Glomerular visceral epithelial cell (primary cell): Measurements from ENCODE around the gene CCDC85A.

ENCODE experiments used
- DNase-seq: peaks from one replicate; pipeline ENCODE4 v3.0.0-alpha.2; 2016; ENCODE audit errors: extremely low spot score

Gene CCDC85A

DNA sequence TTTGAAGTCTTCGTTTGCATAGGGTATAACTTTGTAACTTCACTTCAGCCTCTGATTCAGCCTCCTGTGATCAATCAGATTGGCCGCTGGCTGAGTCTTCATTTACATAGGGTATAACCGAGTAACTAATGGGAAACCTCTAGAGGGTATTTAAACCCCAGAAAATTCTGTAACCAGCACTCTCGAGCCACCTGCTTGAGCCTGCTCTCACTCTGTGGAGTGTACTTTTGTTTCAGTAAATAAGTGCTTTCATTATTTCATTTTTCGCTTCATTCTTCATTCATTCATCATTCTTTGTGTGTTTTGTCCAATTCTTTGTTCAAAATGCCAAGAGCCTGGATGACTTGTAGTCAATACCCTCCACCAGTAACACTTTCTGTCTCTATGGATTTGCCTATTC, 56.4 kb downstream of the CCDC85A start:
- no peak for DNase-seq

DNA sequence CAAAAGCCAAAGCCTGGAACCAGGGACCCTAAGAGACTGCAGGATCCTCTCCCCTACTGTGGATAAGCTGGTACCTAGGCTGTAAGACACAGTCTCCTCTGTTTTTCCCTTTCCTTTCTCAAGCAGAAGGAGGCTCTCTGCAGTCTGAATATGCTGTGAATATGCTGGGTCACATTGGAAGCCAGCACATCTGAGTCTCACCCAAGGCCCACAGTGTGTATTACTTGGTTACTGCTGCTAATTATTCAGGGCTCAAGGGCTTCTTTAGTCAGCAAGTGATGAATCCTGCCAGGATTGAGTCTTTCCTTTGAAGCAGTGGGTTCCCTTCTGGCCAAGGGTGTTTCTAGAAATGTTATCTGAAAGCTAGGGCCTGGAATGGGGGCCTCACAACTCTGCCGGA, 60.7 kb downstream of the CCDC85A start:
- no peak for DNase-seq

DNA sequence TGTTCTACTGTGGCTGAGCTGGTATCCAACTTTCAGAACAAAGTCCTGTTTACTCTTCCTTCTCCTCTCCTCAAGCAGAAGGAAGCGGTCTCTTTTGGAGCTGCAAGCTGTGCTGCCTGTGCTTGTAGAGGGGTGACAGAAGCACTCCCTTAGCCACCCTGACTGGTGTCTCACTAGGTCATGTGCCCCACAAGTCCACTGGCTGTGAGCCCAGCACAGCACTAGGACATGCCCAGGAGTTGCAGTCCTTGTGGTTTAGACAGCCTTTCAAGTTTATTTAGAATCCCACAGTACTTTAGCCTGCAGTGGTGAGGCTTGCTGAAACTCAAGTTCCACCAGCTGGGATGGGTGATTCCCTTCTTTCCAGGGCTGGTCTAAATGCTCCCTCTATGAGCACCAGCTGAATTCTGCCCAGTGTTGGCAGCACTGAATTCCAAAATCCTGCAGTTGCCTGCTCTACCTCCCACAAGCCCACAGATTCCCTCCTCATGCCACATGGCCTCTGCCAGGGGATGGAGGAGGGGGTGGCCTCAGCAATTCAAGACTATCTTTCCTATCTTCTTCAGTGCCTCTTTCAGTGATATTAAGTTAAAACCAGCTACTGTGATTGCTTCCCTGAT, 61.2 kb downstream of the CCDC85A start:
- DNase-seq: peak; percentile 17

DNA sequence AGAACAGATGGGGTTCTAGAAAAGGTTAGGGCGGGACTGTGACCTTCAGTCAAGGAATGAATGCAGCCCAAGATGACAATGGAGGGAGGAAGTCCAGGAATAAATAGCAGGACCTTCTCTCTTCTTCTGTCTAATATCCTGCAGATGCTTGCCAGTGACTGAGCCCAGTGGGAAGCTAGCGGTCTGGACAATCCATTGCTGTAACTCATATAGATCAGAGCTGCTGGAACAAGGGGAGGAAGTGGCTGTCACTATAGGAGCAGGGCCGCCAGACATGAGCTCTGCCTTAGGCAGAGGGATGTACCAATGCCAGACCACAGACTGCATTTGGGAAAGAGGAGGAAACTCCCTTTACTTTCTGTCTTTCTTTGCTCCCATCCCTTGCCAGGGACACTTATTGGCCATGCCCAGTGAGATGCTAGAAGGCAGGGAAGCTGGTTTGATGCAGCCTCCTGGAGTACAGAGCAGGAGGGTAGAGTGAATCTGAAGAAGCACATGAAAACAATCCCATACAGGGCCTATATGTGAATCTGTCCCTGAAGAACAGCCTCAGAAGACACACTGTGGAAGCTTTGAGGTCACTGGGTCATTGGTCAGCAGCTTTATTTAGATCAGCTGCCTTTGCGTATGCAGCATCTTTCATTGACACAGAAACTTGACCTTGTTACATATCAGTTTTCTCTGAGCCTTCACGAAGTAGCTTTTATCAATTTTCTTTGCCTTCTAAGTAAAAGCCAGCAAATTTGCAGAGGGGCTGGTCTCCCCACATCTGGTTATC, 65.4 kb downstream of the CCDC85A start:
- DNase-seq: no peak

DNA sequence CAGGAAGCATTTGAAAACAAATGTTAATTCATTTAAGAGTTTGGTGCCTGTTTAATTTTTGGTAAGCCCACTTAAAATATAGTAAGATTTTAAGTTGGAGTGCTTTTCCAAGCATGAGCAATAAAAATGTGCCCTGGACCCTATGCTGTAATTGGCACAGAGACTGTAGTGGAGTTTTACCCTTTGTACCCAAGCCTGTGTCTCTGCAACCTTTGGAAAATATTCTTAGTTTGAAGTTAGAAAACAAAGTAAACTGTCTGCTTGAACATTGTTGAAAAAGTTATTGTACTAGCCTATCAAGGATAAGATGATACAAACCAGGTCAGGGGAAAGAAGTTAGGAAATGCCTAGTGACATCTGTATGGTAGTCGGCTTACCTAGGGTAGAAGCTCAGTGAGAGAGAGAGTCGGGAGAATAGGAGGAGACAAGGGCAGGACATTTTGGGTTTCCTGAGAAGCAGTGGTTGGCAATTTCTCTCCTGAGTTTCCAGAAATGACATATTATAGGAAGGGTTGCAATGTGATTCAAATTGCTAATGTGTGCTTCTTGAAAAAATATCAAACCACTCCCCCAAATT, 66.5 kb downstream of the CCDC85A start:
- DNase-seq: no peak

DNA sequence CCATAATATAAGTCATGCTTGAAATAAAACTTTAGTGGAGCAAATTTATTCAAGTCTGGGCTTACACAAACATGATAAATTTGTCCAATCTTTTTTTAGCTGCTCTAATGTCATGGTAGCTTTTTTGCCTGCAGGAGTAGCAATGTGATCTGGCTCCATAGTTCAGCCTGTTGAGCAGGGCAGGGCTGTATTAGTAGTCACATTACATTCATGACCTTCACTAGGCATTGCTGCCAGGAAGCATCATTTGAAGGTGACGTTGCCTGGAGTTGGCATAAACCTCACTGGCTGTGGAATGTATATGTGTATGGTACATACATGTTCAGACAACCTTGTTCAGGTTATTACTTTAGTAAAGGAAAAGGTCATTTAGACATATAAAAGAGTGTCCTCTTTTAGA, 76.6 kb downstream of the CCDC85A start:
- no peak for DNase-seq

DNA sequence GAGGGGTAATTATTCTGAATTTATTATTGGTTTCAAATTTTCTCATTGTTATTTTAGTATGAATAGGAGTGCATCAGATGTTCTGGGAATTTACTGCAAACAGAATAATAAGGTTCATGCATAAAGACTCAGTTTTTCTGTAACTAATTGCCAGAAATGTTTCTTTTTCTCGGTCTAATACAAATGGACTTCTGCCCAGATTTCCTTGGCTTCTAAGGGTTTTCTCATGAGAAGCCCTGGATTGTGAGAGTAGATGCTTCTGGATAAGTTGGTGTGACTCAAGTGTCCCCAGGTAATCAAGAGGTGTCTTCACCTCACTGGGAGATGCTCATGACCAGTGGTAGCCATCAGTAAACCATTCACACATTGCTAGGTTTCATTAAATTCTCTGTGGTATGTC, 78.5 kb downstream of the CCDC85A start:
- DNase-seq: no peak

DNA sequence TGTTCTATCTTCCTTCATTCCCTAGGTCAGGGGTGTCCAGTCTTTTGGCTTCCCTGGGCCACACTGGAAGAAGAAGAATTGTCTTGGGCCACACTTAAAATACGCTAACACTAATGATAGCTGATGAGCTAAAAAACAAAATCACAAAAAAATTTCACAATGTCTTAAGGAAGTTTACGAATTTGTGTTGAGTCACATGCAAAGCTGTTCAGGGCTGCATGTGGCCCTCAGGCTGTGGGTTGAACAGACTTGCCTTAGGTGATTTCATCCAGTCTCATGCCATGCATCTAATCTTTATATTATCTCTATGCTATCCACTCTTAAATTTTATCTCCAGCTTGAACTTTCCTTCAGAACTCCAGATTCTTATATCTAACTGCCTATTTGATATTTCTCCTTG, 80.1 kb downstream of the CCDC85A start:
- no peak for DNase-seq

DNA sequence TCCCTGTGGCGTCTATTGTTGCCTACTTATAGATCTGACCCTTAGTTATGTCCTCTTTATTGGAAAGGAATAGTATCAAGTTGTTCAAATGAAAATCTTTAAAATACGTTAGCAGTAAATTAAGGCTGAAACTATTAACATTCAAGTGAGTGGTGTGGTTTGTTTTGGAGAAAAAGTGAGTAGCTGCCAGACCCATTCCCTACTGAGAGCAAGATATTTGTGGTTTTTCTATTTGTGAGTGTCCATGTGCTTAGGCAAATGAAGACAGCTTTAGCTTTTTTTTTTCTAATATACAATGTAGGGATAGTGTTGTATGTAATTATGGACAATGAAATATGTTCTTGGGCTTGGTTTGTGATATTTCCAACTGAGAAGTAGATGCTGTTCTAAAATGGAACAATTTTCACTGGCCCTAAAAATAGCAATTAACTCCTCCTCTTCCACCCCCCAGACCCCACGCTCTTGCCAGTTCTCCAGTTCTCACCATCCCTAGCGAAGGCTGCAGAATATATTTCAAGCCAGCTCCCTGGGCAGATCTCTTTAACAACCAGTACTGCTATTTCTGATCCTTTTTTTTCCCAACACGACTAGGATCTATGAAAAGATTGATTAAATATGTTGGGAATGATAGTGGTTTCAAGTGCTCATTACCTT, 83.1 kb downstream of the CCDC85A start:
- no peak for DNase-seq

DNA sequence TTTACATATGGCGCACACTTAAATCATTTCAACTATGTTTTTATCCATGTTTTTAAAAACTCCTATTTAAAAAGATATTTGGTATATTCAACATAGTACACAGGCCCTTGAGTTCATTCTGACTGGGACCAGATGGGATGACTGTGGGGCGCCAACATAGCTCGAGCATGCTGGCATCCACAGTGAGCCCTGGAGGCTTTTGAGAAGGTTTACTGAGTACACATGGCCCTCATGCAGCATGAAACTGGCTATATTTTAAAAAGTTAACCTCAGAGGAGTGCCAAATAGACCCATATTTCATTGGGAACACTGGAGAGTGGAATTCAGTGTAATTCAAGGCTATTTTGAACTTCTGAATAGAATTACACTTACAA, 83.6 kb downstream of the CCDC85A start:
- no peak for DNase-seq

DNA sequence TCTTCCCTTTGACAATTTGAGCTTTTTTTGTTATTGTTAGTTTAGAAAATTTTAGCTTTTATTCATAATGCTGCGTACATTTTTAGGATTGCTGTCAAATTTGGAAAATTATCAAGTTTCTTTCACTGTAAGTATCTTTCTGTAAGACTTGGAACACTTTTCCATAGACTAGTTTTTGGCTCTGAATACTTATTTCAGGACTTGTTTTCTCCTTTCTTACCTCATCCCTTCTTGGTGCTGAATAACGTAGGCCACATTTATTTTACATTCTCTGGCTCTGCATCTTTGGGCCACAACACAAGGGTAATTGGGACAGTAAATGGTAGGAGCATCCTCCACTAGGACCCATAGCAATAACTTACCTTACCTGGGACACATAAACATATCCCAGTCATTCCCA, 85.1 kb downstream of the CCDC85A start:
- DNase-seq: no peak

DNA sequence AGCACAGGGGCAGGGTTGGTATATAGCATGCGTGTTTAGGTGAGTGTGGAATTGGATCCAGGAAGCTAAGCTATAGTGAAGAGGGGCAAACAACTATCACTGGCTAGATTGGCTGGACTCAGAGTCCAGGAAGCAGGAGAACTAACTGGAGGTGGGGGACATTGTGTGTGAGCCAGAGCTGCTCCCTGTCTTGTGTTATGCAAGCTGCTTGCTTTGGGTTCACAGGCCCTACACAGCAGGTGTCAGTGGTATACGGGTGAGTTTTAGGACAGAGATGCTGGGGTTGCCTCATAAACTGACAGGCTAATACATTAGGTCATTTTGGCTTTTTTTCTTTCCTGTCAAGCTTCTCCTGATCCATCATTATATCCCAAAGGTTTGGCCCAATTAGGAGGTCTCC, 87.5 kb downstream of the CCDC85A start:
- no peak for DNase-seq

DNA sequence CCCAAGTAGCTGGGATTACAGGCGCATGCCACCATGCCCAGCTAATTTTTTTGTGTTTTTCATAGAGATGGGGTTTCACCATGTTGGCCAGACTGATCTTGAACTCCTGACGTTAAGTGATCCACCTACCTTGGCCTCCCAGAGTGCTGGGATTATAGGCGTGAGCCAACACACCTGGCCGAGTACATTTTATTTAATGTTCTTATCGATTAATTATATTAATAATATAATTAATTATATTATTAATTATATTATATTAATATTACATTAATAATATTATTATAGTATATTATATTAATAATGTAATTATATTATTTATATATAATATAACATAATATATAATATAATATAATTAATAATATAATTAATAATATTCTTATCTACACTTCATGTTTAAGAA, 101.4 kb downstream of the CCDC85A start:
- no peak for DNase-seq

DNA sequence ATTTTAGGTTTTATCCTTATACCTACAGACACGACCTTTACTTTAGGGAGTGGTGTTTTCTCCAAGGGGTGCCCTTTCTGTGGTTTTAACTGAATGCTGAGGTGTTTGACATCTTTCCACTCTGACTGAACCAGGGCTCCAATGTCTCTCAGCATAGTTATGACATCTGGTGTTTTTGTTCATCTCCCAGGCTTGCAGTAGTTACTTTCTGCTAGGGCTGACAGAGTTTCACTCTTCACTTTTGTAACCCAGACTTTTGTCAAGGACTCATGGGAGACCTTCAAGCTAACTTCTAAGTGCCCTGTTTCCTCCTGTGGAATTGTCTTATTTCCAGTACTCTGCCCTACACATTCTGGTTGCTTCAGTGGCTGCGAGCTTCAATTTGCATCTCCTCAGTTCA, 103.1 kb downstream of the CCDC85A start:
- no peak for DNase-seq

DNA sequence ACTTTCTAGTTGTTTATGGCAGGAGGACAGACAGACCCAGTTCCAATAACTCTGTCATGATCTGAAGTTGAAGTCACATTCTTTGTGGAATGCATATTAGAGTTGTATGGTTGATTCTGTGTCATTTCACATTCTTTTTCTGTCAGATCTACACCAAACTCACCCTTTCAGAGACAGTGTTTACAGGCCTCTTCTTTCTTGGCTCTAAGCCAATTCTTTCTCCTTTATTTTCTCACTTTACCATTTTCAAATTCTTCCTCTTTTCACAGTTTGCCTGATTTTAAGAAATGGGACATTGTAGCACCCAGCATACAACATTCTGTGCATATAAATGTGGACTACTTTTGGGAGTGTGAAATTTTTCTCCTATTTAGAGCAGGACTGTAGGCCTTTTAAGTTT, 103.7 kb downstream of the CCDC85A start:
- DNase-seq: no peak

DNA sequence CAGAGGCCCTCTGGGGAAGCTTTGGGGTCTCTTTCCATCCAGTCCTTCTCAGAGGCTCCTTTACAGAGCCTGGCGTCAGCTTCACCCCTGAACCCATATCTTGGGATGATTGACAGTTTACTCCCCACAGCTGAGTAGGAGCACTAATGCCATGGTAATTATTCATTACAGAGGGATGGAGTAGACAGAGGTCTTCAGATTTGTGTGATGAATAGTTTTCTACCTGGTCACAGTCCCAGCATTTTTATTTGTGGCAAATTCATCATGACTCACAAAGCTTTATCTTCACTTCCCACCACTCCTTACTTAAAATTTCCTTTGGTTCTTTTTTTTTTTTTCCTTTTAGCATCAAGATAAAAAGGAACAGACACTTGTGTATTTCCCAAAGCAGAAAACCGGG, 104.2 kb downstream of the CCDC85A start:
- no peak for DNase-seq

DNA sequence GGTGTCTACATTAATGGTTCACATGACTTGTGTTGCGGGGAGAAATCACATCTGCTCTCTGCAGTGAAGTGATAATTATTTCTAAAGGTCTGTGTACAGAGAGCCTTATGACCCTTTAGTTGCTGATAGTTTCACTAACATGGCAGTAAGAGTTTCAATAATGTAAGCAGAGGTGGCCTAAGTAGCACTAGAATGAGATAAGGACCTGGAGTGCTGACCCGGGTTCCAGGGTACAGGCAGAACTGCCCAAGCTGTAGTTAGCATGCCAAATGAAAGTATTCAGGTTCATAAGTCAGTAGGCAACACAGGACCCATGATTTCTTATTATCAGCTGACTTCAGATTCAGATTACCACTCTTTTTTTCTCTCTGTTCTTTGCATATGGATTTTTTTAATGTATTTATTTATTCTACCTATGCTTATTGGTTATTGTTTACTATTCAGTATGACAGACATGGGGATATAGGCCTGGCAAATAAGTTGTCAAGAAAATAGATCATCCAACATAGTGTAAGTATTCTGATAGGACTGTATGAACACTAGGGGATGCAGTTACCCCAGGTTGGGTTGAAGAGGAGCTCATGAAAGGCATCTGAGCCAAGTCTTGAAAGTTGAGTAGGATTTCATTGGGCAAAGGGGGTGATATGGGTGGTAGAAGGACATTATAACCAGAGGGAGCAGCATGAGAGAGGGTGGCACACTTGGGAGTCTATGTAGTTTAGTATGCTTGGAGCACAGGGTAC, 105.2 kb downstream of the CCDC85A start:
- no peak for DNase-seq

DNA sequence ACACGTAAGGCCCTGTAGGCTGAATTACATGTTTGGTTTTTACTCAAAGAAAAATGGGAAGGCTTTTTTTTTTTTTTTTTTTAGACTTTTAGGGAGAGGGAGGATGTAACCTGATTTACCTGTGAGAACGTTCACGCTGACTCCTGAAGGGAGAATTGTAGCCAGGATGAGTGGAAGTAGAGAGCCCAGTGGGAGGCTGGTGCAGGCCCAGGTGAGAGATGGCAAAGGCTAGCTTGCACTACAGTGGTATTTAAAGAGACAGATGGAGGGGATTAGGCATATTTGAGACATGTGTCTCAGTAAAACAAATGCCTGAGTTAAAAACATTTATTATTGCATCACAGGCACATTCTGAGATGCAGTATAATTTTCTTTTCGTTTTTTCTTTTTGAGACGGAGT, 107.9 kb downstream of the CCDC85A start:
- no peak for DNase-seq

DNA sequence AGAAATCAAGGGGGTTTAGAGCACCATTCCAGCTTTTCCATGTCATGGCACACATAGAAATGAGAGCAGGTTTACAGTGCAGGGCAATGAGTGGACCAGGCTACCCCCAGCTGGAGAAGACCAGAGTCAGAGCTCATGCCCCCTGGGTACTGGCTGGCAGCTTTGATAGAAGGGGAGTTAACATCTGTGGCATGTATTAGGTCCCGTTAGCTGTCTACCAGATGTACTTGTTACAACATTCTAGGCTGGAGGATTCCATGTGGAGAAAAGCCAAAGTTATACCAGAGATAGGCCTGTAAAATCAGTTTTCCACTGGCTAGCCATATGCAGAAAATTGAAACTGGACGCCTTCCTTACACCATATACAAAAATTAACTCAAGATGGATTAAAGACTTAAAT, 109.2 kb downstream of the CCDC85A start:
- no peak for DNase-seq

DNA sequence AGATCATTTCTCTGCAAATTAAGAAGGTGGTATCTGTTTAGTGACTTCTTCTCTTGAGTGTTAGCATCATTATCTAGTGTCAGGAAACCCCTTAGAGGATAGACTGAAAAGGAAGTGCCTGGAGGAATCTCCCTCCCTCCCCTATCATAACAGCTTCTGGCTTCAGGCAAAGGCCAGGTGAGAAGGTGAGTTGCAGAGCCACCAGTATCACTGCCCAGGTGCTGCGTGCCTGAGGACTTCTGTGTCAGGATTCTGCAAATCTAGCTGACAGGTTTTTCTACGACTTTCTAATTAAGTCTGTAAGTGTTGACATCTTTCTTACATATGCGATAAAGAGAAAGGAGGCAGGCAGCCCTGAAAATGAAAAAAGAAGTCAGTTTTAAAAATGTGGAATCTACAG, 111.9 kb downstream of the CCDC85A start:
- DNase-seq: no peak

DNA sequence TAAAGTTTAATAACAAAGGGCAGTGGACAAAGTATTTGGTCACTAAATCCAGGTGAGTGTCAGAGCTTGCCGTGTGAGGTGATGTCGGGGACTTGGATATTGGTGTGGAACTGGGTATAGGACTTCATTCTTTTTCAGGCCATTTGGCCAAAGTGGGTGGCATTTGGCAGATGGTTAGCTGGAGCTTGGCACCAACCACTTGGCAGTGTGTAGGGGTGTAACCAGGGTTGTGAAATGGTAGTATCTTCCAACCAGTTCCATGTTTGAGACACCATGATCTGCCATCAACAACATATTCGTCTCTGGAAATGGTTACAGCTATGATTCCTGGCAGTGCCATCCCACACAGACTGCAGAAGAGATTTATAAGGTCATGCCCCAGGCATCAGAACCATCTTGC, 113.9 kb downstream of the CCDC85A start:
- DNase-seq: no peak

DNA sequence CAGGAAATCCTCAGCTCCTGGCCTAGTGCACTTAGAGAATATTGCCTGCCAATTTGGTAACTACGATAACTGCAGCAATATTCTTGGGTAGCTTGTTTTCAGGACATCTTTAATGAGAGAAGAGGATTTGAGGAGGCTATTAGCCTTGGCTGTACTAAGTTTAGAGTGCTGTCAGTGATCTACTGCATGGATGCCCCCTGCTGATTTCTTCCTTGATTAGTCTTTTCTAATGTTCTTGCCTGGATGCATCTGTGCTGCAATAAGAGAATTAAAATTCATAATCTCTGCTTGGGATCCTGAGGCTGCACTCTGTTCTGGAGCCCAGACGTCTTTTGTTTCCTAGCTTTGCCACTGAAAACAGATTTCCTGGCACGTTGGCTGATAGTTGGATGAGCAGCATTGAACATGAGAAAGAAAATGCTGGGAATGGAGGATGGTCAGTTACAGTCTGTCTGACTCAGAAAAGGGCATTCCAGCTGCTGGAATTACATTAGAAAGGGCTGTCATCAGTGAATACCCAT, 115.4 kb downstream of the CCDC85A start:
- DNase-seq: no peak
